H9 (cell line): ENCODE data around the gene KDM3A. TPM values are rescaled to one million over a fixed set of nuclear protein-coding genes. Genes with fewer than 3 reads are reported as not detected.
A peak's percentile ranks its signal among the peaks of the same experiment; 100 is the strongest.

Experiments used
- DNase-seq: peaks from one replicate; pipeline ENCODE4 v3.0.0-alpha.2; 2017
- H2AFZ ChIP-seq: one replicate; pipeline ENCODE4 v1.6.1; 2013; ENCODE audit warnings: mild to moderate bottlenecking, low read length, control low read depth, moderate library complexity
- H2AK5ac ChIP-seq: 2 replicates; pipeline ENCODE4 v1.6.1; 2013; ENCODE audit warnings: low read length, control low read depth, mixed read lengths; ENCODE audit not compliant: insufficient read length
- H2BK120ac ChIP-seq: one replicate; pipeline ENCODE4 v1.6.1; 2013; ENCODE audit warnings: low read depth, mild to moderate bottlenecking, low read length, control low read depth, inconsistent platforms; ENCODE audit not compliant: poor library complexity, severe bottlenecking
- H2BK12ac ChIP-seq: 2 replicates; pipeline ENCODE4 v1.6.1; 2013; ENCODE audit warnings: low read length, control low read depth, mixed read lengths, low read depth; ENCODE audit not compliant: insufficient read length
- H2BK15ac ChIP-seq: 2 replicates; pipeline ENCODE4 v1.6.1; 2013; ENCODE audit warnings: low read depth, low read length, control low read depth
- H2BK20ac ChIP-seq: one replicate; pipeline ENCODE4 v1.6.1; 2013; ENCODE audit warnings: low read depth, mild to moderate bottlenecking, low read length, control low read depth, inconsistent platforms; ENCODE audit not compliant: poor library complexity, severe bottlenecking
- H2BK5ac ChIP-seq: 2 replicates; pipeline ENCODE4 v1.6.1; 2013; ENCODE audit warnings: low read length, control low read depth, mixed read lengths; ENCODE audit not compliant: insufficient read length
- H3K14ac ChIP-seq: 2 replicates; pipeline ENCODE4 v1.6.1; 2013; ENCODE audit warnings: low read length, control low read depth; ENCODE audit not compliant: insufficient read depth
- H3K18ac ChIP-seq: 2 replicates; pipeline ENCODE4 v1.6.1; 2013; ENCODE audit warnings: low read depth, mild to moderate bottlenecking, mixed read lengths, low read length, control low read depth; ENCODE audit not compliant: insufficient read length
- H3K23ac ChIP-seq: 2 replicates; pipeline ENCODE4 v1.6.1; 2013; ENCODE audit warnings: low read length, control low read depth, mixed read lengths, low read depth; ENCODE audit not compliant: insufficient read length
- H3K23me2 ChIP-seq: 2 replicates; pipeline ENCODE4 v1.6.1; 2013; ENCODE audit warnings: low read depth, mild to moderate bottlenecking, mixed read lengths, low read length, control low read depth; ENCODE audit not compliant: insufficient read length, poor library complexity, severe bottlenecking
- H3K27ac ChIP-seq: 2 replicates; pipeline ENCODE4 v1.5.1; 2013; ENCODE audit warnings: low read length, control low read depth, mixed read lengths, low read depth; ENCODE audit not compliant: insufficient read length
- H3K27me3 ChIP-seq: 2 replicates; pipeline ENCODE4 v1.6.1; 2013; ENCODE audit warnings: low read length, control low read depth, inconsistent platforms; ENCODE audit not compliant: insufficient read depth
- H3K4ac ChIP-seq: 2 replicates; pipeline ENCODE4 v1.6.1; 2013; ENCODE audit warnings: low read depth, mild to moderate bottlenecking, control low read depth, inconsistent platforms, low read length, moderate library complexity
- H3K4me1 ChIP-seq: 2 replicates; pipeline ENCODE4 v1.6.1; 2013; ENCODE audit warnings: low read length, control low read depth, inconsistent platforms; ENCODE audit not compliant: insufficient read depth
- H3K4me2 ChIP-seq: 2 replicates; pipeline ENCODE4 v1.6.1; 2013; ENCODE audit warnings: low read length, control low read depth, mixed read lengths; ENCODE audit not compliant: insufficient read length, insufficient read depth
- H3K56ac ChIP-seq: 2 replicates; pipeline ENCODE4 v1.6.1; 2013; ENCODE audit warnings: low read depth, mild to moderate bottlenecking, mixed read lengths, low read length, control low read depth; ENCODE audit not compliant: insufficient read length
- H3K79me1 ChIP-seq: 2 replicates; pipeline ENCODE4 v1.6.1; 2013; ENCODE audit warnings: low read depth, mild to moderate bottlenecking, moderate library complexity, low read length, control low read depth, inconsistent platforms; ENCODE audit not compliant: insufficient read depth, poor library complexity, severe bottlenecking
- H3K79me2 ChIP-seq: 2 replicates; pipeline ENCODE4 v1.6.1; 2013; ENCODE audit warnings: low read length, control low read depth, inconsistent platforms; ENCODE audit not compliant: insufficient read depth
- H3K9ac ChIP-seq: 2 replicates; pipeline ENCODE4 v1.6.1; 2013; ENCODE audit warnings: low read length, control low read depth, mixed read lengths; ENCODE audit not compliant: insufficient read length; ENCODE audit errors: extremely low read depth
- H3K9me3 ChIP-seq: one replicate; pipeline ENCODE4 v1.6.1; 2013; ENCODE audit warnings: low read depth, low read length, inconsistent platforms; ENCODE audit not compliant: control insufficient read depth
- H3T11ph ChIP-seq: one replicate; pipeline ENCODE4 v1.6.1; 2013; ENCODE audit warnings: mild to moderate bottlenecking, low read length, control low read depth, inconsistent platforms
- H4K20me1 ChIP-seq: one replicate; pipeline ENCODE4 v1.6.1; 2013; ENCODE audit not compliant: control insufficient read depth, insufficient read length, insufficient read depth
- H4K5ac ChIP-seq: 2 replicates; pipeline ENCODE4 v1.6.1; 2013; ENCODE audit warnings: low read depth, mild to moderate bottlenecking, mixed read lengths, low read length, control low read depth; ENCODE audit not compliant: insufficient read length
- H4K8ac ChIP-seq: replicated peaks from 2 replicates; pipeline ENCODE4 v1.6.1; 2013; ENCODE audit warnings: low read length, control low read depth, mixed read lengths, low read depth; ENCODE audit not compliant: insufficient read length
- H4K91ac ChIP-seq: 2 replicates; pipeline ENCODE4 v1.6.1; 2013; ENCODE audit warnings: low read depth, mild to moderate bottlenecking, moderate library complexity, mixed read lengths, low read length, control low read depth; ENCODE audit not compliant: insufficient read length
- H3K27ac Mint-ChIP-seq, 3 experiments: 2 replicates in 2 of 3; 3 replicates in 1 of 3; pipeline ENCODE4 v1.8.0; 2020 to 2021; ENCODE audit warnings: mixed read lengths in 3 of 3, mild to moderate bottlenecking in 1 of 3, moderate library complexity in 1 of 3
- H3K27me3 Mint-ChIP-seq: 2 replicates; pipeline ENCODE4 v1.8.0; 2021; ENCODE audit warnings: low read depth, mild to moderate bottlenecking, moderate library complexity, mixed read lengths
- H3K36me3 Mint-ChIP-seq, 3 experiments: 2 replicates in 2 of 3; 3 replicates in 1 of 3; pipeline ENCODE4 v1.8.0; 2020 to 2021; ENCODE audit warnings: low read depth in 3 of 3, mixed read lengths in 3 of 3; ENCODE audit not compliant: insufficient read depth in 1 of 3
- H3K4me1 Mint-ChIP-seq, 2 experiments: 2 replicates each; pipeline ENCODE4 v1.8.0; 2020; ENCODE audit warnings: mixed read lengths in 2 of 2
- H3K4me3 Mint-ChIP-seq, 2 experiments: 2 replicates in 1 of 2; 3 replicates in 1 of 2; pipeline ENCODE4 v1.8.0; 2020 to 2021; ENCODE audit warnings: mild to moderate bottlenecking in 2 of 2, mixed read lengths in 2 of 2, moderate library complexity in 1 of 2
- H3K9me3 Mint-ChIP-seq, 2 experiments: 2 replicates in 1 of 2; 3 replicates in 1 of 2; pipeline ENCODE4 v1.8.0; 2020; ENCODE audit warnings: mild to moderate bottlenecking in 2 of 2, mixed read lengths in 2 of 2, moderate library complexity in 1 of 2
- WGBS: extraction: QIAGEN DNeasy Blood & Tissue Kit; methylation state at CpG from one replicate; pipeline ENCODE4 v1.1.7; 2013; ENCODE audit warnings: missing lambda C conversion rate, low lambda C conversion rate, mixed read lengths; ENCODE audit not compliant: insufficient read length; ENCODE audit errors: extremely low coverage; 5-methylcytosine and 5-hydroxymethylcytosine counted together
- total RNA-seq: library from RNA; stranded (reverse); gene quantifications from 2 replicates; pipeline ENCODE4 v1.2.1, GENCODE V29; 2021
- TF ChIP-seq, protein P1 (sequence below): fragments of 200-600 bp; sonication (generic); conservative IDR thresholded peaks from 3 replicates; pipeline ENCODE4 v1.8.0; 2021; ENCODE audit warnings: antibody characterized with exemption, mild to moderate bottlenecking

Gene KDM3A
- total RNA-seq, 1 experiment from 2014 or later: 28.1 TPM

DNA sequence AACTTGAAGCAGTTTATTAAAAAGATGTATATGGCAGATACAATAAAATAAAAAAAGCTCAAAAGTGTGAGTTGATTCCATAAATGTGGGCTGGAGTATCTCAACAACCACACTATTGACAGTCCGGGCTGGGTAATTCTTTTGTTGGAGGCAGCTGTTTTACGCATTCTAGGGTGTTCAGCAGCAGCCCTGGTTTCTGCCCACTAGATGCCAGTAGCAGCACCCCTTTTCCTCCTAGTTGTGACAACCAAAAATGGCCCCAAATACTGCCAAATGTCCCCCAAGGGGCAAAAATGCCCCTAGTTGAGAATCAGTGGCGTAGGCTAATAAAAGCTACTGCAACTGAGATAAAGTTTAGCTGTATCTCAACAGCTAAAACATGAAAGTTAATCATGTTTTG lies 77.3 kb downstream of the KDM3A start:
- Histone ChIP-seq H3K14ac (no peak overlapping the region), H2BK12ac (no peak overlapping the region), H3K4ac (no peak overlapping the region), H4K8ac (no peak overlapping the region), H3K79me2 (no peaks in the 10 kb centered on the region), H3K23ac (no peak overlapping the region), H2BK5ac (no peak overlapping the region), H4K5ac (no peak overlapping the region), H4K91ac (no peak overlapping the region), H2BK15ac (no peak overlapping the region), H3K9me3 (no peaks in the 10 kb centered on the region), H2BK20ac (no peak overlapping the region), H3T11ph (no peak overlapping the region), H3K23me2 (no peaks in the 10 kb centered on the region), H3K27me3 (no peaks in the 10 kb centered on the region), H4K20me1 (no peaks in the 10 kb centered on the region), H3K4me2 (no peak overlapping the region), H2AK5ac (no peak overlapping the region), H3K4me1 (no peaks in the 10 kb centered on the region), H3K56ac (no peak overlapping the region), H3K18ac (no peak overlapping the region), H3K9ac (no peak overlapping the region), H2BK120ac (no peak overlapping the region), H3K79me1 (no peaks in the 10 kb centered on the region), H2AFZ (no peak overlapping the region), H3K27ac (no peak overlapping the region)
- no peak overlapping the region for H3K27ac Mint-ChIP-seq
- no peaks in the 10 kb centered on the region for H3K27me3 Mint-ChIP-seq
- WGBS: no CpG with 5 or more reads among the region's 3 CpGs
- TF ChIP-seq, protein P1, sequence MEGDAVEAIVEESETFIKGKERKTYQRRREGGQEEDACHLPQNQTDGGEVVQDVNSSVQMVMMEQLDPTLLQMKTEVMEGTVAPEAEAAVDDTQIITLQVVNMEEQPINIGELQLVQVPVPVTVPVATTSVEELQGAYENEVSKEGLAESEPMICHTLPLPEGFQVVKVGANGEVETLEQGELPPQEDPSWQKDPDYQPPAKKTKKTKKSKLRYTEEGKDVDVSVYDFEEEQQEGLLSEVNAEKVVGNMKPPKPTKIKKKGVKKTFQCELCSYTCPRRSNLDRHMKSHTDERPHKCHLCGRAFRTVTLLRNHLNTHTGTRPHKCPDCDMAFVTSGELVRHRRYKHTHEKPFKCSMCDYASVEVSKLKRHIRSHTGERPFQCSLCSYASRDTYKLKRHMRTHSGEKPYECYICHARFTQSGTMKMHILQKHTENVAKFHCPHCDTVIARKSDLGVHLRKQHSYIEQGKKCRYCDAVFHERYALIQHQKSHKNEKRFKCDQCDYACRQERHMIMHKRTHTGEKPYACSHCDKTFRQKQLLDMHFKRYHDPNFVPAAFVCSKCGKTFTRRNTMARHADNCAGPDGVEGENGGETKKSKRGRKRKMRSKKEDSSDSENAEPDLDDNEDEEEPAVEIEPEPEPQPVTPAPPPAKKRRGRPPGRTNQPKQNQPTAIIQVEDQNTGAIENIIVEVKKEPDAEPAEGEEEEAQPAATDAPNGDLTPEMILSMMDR: peak; percentile 51
- H3K4me1 Mint-ChIP-seq: no peaks in the 10 kb centered on the region
- no peak overlapping the region for H3K4me3 Mint-ChIP-seq
- H3K36me3 Mint-ChIP-seq: peaks cover 3 to 7% (median 5%) of the 10 kb centered on the region in 3 experiments; a peak in 6 of 7 replicates
- peaks cover 0 to 9% of the 10 kb centered on the region in 2 experiments; a peak in 4 of 5 replicates for H3K9me3 Mint-ChIP-seq
- no peak for DNase-seq
